GM19035 (cell line): ENCODE data around the gene JAZF1.

Experiments
- ATAC-seq: cut with Tn5 transposase; IDR thresholded peaks from one replicate; pipeline ENCODE4 v1.9.1; 2021; ENCODE audit not compliant: unreplicated experiment

The JAZF1 gene

GRCh38 chr7:28180364-28181147 lies at the start of gene JAZF1:
Gene JAZF1 (minus strand): TSS chr7:28180795.
- no peak for ATAC-seq

GRCh38 chr7:28230261-28230660 lies 49.7 kb upstream of the JAZF1 start:
- no peak for ATAC-seq

GRCh38 chr7:28228396-28228795 lies 47.8 kb upstream of the JAZF1 start:
- ATAC-seq = no peak

- ATAC-seq = no peak
Measured at GRCh38 chr7:28226003-28226402, 45.4 kb upstream of the JAZF1 start.

GRCh38 chr7:28225576-28225975 lies 45.0 kb upstream of the JAZF1 start:
- ATAC-seq = no peak

GRCh38 chr7:28224675-28225074 lies 44.1 kb upstream of the JAZF1 start:
- no peak for ATAC-seq

- no peak for ATAC-seq
Measured at GRCh38 chr7:28224172-28224571, 43.6 kb upstream of the JAZF1 start.

GRCh38 chr7:28222636-28223035 lies 42.0 kb upstream of the JAZF1 start:
- no peak for ATAC-seq

GRCh38 chr7:28219793-28220192 lies 39.2 kb upstream of the JAZF1 start:
- ATAC-seq = no peak

- no peak for ATAC-seq
Measured at GRCh38 chr7:28217143-28217542, 36.5 kb upstream of the JAZF1 start.

- no peak for ATAC-seq
Measured at GRCh38 chr7:28211006-28211405, 30.4 kb upstream of the JAZF1 start.

- ATAC-seq = no peak
Measured at GRCh38 chr7:28208506-28208905, 27.9 kb upstream of the JAZF1 start.

- no peak for ATAC-seq
Measured at GRCh38 chr7:28207486-28208158, 27.0 kb upstream of the JAZF1 start.

GRCh38 chr7:28205506-28205905 lies 24.9 kb upstream of the JAZF1 start:
- no peak for ATAC-seq

GRCh38 chr7:28203508-28204240 lies 23.1 kb upstream of the JAZF1 start:
- no peak for ATAC-seq

- no peak for ATAC-seq
Measured at GRCh38 chr7:28202222-28202621, 21.6 kb upstream of the JAZF1 start.

GRCh38 chr7:28201131-28201530 lies 20.5 kb upstream of the JAZF1 start:
- no peak for ATAC-seq

- ATAC-seq = no peak
Measured at GRCh38 chr7:28200598-28200997, 20.0 kb upstream of the JAZF1 start.

- no peak for ATAC-seq
Measured at GRCh38 chr7:28199021-28199510, 18.5 kb upstream of the JAZF1 start.

- no peak for ATAC-seq
Measured at GRCh38 chr7:28195910-28196620, 15.5 kb upstream of the JAZF1 start.
